Lower leg skin (tissue), 4 donors: ENCODE results near the gene MELTF. TPM values are rescaled to one million over a fixed set of nuclear protein-coding genes. Genes with fewer than 3 reads are reported as not detected.

Source experiments
- DNase-seq, 2 donors: peaks; one replicate each; pipeline ENCODE4 v3.0.0-alpha.2; 2019; ENCODE audit warnings: low spot score in 2 of 2
- H3K4me3 ChIP-seq: fragments of 200-600 bp; sonication (generic); 2 replicates; pipeline ENCODE4 v1.5.1; 2017; ENCODE audit warnings: mild to moderate bottlenecking, low read depth; ENCODE audit not compliant: poor library complexity, severe bottlenecking
- POLR2A ChIP-seq, 2 donors: fragments of 450-650 bp; IDR thresholded peaks; one replicate each; pipeline ENCODE4 v1.6.1; 2016 to 2017; ENCODE audit warnings: antibody characterized with exemption in 2 of 2, mild to moderate bottlenecking in 1 of 2, moderate library complexity in 1 of 2
- WGBS, 2 donors: methylation state at CpG; one replicate each; pipeline ENCODE4 v1.1.5; 2018; 5-methylcytosine and 5-hydroxymethylcytosine counted together
- intact Hi-C: fragments of 100-400 bp; cut with DNase I; formaldehyde crosslinking; loops from one replicate; pipeline ENCODE4 v1.15.0; 2023; ENCODE audit warnings: low total_unique reads
- total RNA-seq, 4 donors: library from RNA; depleted of rRNA; stranded (reverse); fragments of >200 nt; gene quantifications; one replicate each; pipeline ENCODE4 v1.1.0, GENCODE V29; 2016
- TF ChIP-seq, protein P1 (sequence below), 3 donors: fragments of 450-650 bp; IDR thresholded peaks; one replicate each; pipeline ENCODE4 v1.5.1; 2016; ENCODE audit warnings: antibody characterized with exemption in 3 of 3, mild to moderate bottlenecking in 3 of 3, moderate library complexity in 2 of 3

MELTF gene
- total RNA-seq, 4 donors from 2014 or later, result 6.4 to 57.2 (median 35.7) TPM

DNA sequence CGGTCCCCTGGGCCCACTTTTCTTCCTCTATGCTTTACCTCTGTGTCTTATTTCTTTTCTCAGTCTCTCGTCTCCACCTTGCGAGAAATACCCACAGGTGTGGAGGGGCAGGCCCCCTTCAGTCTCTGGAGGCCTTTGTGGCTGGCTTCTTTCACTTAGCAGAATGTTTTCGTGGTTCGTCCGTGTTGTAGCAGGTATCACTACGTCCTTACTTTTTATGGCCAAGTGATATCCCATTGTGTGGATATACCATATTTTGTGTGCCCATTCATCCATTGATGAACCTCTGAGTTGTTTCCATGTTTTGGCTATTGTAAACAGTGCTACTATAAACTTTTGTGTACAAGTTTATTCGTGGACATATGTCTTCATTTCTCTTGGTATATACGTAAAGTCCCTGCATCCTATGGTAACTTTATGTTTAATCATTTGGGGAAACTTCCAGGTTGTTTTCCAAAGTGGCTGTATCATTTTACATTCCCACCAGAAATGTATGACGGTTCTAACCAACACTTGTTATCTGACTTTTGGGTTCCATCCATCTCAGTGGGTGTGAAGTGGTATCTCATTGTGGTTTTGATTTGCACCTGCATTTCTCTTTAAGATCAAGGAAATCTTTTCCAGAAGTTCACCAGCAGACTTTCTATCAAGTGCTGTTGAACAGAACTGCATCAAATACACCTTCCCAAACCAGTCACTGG lies 66.5 kb downstream of the MELTF start:
- 91% methylated on average over 10 of the region's 10 CpGs for WGBS, 2 donors
- H3K4me3 ChIP-seq, result no peak overlapping the region
- intact Hi-C loops, result loop anchor here (10.0 kb wide), 1 partner anchor 128 kb away; no protein-coding TSS in a partner anchor
- peak in 1 of 2 donors; percentile 29 for DNase-seq
- TF ChIP-seq, protein P1, sequence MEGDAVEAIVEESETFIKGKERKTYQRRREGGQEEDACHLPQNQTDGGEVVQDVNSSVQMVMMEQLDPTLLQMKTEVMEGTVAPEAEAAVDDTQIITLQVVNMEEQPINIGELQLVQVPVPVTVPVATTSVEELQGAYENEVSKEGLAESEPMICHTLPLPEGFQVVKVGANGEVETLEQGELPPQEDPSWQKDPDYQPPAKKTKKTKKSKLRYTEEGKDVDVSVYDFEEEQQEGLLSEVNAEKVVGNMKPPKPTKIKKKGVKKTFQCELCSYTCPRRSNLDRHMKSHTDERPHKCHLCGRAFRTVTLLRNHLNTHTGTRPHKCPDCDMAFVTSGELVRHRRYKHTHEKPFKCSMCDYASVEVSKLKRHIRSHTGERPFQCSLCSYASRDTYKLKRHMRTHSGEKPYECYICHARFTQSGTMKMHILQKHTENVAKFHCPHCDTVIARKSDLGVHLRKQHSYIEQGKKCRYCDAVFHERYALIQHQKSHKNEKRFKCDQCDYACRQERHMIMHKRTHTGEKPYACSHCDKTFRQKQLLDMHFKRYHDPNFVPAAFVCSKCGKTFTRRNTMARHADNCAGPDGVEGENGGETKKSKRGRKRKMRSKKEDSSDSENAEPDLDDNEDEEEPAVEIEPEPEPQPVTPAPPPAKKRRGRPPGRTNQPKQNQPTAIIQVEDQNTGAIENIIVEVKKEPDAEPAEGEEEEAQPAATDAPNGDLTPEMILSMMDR (IDR thresholded peaks at IDR 0.05), result no peak
- no peak for TF ChIP-seq POLR2A (IDR thresholded peaks at IDR 0.05)

DNA sequence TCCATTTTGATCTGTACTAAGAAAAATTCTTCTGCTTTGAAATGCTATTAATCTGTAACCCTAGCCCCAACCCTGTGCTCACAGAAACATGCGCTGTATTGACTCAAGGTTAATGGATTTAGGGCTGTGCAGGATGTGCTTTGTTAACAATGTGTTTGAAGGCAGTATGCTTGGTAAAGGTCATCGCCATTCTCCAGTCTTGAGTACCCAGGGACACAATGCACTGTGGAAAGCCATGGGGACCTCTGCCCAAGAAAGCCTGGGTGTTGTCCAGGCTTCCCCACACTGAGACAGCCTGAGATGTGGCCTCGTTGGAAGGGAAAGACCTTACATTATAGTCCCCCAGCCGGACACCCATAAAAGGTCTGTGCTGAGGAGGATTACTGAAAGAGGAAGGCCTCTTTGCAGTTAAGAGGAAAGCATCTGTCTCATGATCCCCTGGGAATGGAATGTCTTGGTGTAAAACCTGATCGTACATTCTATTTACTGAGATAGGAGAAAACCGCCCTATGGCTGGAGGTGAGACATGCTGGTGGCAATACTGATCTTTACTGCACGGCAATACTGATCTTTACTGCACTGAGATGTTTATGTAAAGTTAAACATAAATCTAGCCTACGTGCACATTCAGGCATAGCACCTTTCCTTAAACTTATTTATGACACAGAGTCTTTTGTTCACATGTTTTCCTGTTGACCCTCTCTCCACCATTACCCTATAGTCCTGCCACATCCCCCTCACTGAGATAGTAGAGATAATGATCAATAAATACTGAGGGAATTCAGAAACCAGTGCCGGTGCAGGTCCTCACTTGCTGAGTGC lies 67.3 kb downstream of the MELTF start:
- intact Hi-C loops, result loop anchor here (10.0 kb wide), 1 partner anchor 128 kb away; no protein-coding TSS in a partner anchor
- 77 to 81% methylated on average over 9 of the region's 9 CpGs for WGBS, 2 donors
- H3K4me3 ChIP-seq, result no peak overlapping the region
- DNase-seq, result no peak
- TF ChIP-seq POLR2A (IDR thresholded peaks at IDR 0.05), result no peak
- TF ChIP-seq, protein P1 (IDR thresholded peaks at IDR 0.05), result no peak

DNA sequence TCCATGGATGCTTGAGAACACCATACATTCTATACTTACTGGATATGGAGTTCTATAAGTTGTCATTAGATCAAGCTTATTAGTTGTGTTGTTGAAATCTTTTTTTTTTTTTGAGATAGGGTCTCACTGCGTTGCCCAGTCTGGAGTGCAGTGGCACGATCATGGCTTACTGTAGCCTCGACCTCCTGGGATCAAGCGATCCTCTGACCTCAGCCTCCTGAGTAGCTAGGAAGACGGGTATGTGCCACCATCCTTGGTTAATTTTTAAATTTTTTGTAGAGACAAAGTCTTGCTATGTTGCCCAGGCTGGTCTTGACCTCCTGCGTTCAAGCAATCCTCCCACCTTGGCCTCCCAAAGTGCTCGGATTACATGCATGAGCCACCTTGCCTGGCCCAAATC lies 74.8 kb downstream of the MELTF start:
- no peak for DNase-seq
- TF ChIP-seq, protein P1 (IDR thresholded peaks at IDR 0.05), result no peak
- no peak for TF ChIP-seq POLR2A (IDR thresholded peaks at IDR 0.05)
- intact Hi-C loops, result no loop called here
- no peak overlapping the region for H3K4me3 ChIP-seq
- WGBS, 2 donors, result 80 to 91% methylated on average over 7 of the region's 7 CpGs

Other genes starting within 250 kb of the MELTF start
- gene SENP5, start 161.9 kb downstream of the MELTF start, total RNA-seq, result 10 to 100 TPM; 25.2 to 32.5 (median 28.7) TPM
- 10 to 100 TPM; 18.8 to 32.9 (median 27.0) TPM for gene NCBP2, start 87.3 kb downstream of the MELTF start, total RNA-seq
- gene PIGZ, start 61.0 kb downstream of the MELTF start, total RNA-seq, result 1 to 10 TPM; 2.3 to 8.0 (median 4.4) TPM